Measurements from ENCODE around the gene TMEM253.

DNA sequence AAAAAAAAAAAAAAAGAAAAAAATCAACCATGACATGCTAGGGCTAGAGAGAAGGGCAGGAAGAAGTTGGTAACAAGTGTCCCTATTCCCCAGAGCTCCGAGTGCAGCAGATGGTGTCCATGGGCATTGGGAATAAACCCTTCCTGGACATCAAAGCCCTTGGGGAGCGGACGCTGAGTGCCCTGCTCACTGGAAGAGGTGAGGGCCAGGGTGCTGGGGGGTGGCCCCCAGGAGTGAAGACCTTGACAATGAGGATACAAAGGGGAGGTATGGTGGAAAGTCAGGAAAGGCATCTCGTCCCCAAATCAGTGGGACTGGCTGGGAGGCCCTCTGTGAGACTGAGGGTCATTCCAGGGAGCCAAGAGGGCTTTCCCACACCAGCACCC is 14.0 kb upstream of the TMEM253 start:
- TF ChIP-seq, protein P1, sequence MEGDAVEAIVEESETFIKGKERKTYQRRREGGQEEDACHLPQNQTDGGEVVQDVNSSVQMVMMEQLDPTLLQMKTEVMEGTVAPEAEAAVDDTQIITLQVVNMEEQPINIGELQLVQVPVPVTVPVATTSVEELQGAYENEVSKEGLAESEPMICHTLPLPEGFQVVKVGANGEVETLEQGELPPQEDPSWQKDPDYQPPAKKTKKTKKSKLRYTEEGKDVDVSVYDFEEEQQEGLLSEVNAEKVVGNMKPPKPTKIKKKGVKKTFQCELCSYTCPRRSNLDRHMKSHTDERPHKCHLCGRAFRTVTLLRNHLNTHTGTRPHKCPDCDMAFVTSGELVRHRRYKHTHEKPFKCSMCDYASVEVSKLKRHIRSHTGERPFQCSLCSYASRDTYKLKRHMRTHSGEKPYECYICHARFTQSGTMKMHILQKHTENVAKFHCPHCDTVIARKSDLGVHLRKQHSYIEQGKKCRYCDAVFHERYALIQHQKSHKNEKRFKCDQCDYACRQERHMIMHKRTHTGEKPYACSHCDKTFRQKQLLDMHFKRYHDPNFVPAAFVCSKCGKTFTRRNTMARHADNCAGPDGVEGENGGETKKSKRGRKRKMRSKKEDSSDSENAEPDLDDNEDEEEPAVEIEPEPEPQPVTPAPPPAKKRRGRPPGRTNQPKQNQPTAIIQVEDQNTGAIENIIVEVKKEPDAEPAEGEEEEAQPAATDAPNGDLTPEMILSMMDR (IDR thresholded peaks at IDR 0.05) = no peak
- TF ChIP-seq POLR2A (IDR thresholded peaks at IDR 0.05) = no peak
